ENCODE measurements around the gene CAMTA1.

The CAMTA1 gene

GRCh38 chr1:7584643-7585042 is 799.4 kb downstream of the CAMTA1 start:
- ChIA-PET POLR2A (no interaction called here), CTCF (no interaction called here)
- DNase-seq (ENCODE audit: extremely low spot score) = no peak
- no peak for TF ChIP-seq ZNF384 (IDR thresholded peaks at IDR 0.05)
- TF ChIP-seq FOXM1 (IDR thresholded peaks at IDR 0.05; ENCODE audit: borderline replicate concordance) = no peak
- no peak for TF ChIP-seq ARNT (IDR thresholded peaks at IDR 0.05)
- no peak for TF ChIP-seq LEF1 (IDR thresholded peaks at IDR 0.05; ENCODE audit: borderline replicate concordance)
- no peak for TF ChIP-seq PKNOX1 (IDR thresholded peaks at IDR 0.05)
- no peak for TF ChIP-seq CTBP1 (IDR thresholded peaks at IDR 0.05; ENCODE audit: borderline replicate concordance)
- TF ChIP-seq SP1 (IDR thresholded peaks at IDR 0.05) = no peak
- no peak for TF ChIP-seq BHLHE40 (IDR thresholded peaks at IDR 0.05; ENCODE audit: borderline replicate concordance)
- no peak for TF ChIP-seq FOXK2 (IDR thresholded peaks at IDR 0.05)
- TF ChIP-seq ELF4 (IDR thresholded peaks at IDR 0.05) = no peak
- TF ChIP-seq NFRKB (IDR thresholded peaks at IDR 0.05) = no peak
- no peak for TF ChIP-seq SUZ12 (IDR thresholded peaks at IDR 0.05)
- no peak for TF ChIP-seq L3MBTL2 (conservative IDR thresholded peaks at IDR 0.05)
- TF ChIP-seq HDGF (IDR thresholded peaks at IDR 0.05; ENCODE audit: borderline replicate concordance) = no peak
- TF ChIP-seq TARDBP (IDR thresholded peaks at IDR 0.05) = no peak
- TF ChIP-seq FOXA1 (IDR thresholded peaks at IDR 0.05) = no peak

DNA sequence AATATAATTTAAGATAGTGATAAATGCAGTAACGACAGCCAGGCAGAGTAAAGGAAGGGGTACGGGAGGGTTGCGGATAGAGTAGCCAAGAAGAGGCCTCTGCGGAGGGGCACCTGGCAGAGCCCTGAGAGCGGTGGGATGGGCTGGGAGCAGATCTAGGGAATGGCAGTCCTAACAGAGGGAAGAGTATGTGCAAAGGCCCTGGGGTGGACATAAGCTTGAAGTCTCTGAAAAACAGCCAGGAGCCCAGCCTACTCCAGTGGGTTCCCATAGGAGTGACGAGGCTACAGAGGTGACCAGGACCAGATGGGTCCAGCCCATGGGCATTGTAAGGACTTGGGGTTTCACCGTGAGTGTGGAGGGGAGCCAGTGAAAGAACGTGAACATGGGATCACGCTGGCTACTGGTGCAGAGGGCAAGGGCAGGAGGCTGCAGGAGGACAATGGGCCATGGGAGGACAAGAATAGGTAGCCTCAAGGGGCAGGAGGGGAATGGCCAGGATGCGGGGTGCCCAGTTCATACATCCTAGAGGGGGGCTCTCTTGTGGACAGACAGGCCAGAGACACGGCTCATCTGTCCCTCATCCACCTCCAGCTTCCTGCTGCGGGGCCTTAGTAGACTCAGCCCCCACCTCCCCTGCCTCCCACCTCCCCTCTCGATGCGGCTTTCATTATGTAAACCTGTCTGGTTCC is 800.1 kb downstream of the CAMTA1 start:
- no peak for TF ChIP-seq L3MBTL2 (conservative IDR thresholded peaks at IDR 0.05)
- TF ChIP-seq ELF4 (IDR thresholded peaks at IDR 0.05) = no peak
- CTCF ChIA-PET = no interaction called here
- no peak for DNase-seq (ENCODE audit: extremely low spot score)
- POLR2A ChIA-PET = no interaction called here

DNA sequence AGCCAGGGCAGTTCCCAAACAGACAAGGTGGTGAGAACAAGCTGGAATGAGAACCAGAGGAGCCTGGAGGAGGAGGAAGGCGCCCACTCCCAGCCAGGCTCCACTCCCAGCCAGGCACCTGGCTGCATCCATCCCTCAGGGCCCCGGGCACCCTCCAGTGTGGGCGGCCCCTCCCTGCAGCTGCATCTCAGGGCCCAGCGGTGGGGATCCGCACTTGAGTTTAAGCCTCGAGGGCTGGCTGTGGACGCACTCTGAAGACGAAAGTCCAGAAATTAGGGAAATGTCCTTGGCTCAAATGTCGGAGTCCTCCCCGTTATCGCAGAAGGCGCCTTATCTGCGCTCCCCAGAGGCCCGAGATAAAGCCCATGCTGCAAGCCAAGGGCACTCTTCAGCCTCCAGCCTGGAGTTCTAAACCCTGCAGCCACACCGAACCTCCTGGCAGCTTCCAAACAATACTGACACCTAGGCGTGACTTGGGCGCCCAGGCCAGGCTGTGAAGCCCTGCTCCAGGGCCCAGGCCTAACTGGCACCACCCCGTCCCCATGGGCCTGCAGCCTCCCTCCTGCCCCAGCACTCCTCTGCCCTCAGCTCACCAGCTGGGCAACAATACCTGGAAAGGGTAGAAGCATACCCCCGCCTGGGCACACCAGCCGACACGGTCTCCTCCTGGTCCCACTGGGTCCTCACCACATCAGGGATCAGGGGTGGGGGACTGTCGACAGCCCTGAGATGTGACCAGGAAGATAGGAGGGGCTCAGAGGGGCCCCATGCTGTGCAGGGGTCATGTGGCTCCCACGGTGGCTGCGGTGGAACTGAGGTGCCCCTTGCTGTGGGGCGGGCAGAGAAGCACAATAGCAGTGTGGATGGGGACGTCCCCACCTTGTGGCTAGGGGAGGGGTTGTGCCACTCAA is 801.0 kb downstream of the CAMTA1 start:
- ChIA-PET CTCF (no interaction called here), POLR2A (no interaction called here)
- DNase-seq (ENCODE audit: extremely low spot score) = no peak
- TF ChIP-seq FOXA1 (IDR thresholded peaks at IDR 0.05) (no peak), FOXM1 (IDR thresholded peaks at IDR 0.05; ENCODE audit: borderline replicate concordance) (no peak), ZNF384 (IDR thresholded peaks at IDR 0.05) (no peak), LEF1 (IDR thresholded peaks at IDR 0.05; ENCODE audit: borderline replicate concordance) (no peak), L3MBTL2 (conservative IDR thresholded peaks at IDR 0.05) (no peak), ARNT (IDR thresholded peaks at IDR 0.05) (no peak), TARDBP (IDR thresholded peaks at IDR 0.05) (no peak), CTBP1 (IDR thresholded peaks at IDR 0.05; ENCODE audit: borderline replicate concordance) (no peak), SP1 (IDR thresholded peaks at IDR 0.05) (no peak), SUZ12 (IDR thresholded peaks at IDR 0.05) (no peak), HDGF (IDR thresholded peaks at IDR 0.05; ENCODE audit: borderline replicate concordance) (no peak), BHLHE40 (IDR thresholded peaks at IDR 0.05; ENCODE audit: borderline replicate concordance) (no peak), ELF4 (IDR thresholded peaks at IDR 0.05) (no peak), FOXK2 (IDR thresholded peaks at IDR 0.05) (no peak), PKNOX1 (IDR thresholded peaks at IDR 0.05) (no peak), NFRKB (IDR thresholded peaks at IDR 0.05) (no peak)

- ChIA-PET CTCF (no interaction called here), POLR2A (no interaction called here)
- no peak for DNase-seq (ENCODE audit: extremely low spot score)
- no peak for TF ChIP-seq TARDBP (IDR thresholded peaks at IDR 0.05)
These were observed 802.0 kb downstream of the CAMTA1 start for GRCh38 chr1:7587108-7587772.

DNA sequence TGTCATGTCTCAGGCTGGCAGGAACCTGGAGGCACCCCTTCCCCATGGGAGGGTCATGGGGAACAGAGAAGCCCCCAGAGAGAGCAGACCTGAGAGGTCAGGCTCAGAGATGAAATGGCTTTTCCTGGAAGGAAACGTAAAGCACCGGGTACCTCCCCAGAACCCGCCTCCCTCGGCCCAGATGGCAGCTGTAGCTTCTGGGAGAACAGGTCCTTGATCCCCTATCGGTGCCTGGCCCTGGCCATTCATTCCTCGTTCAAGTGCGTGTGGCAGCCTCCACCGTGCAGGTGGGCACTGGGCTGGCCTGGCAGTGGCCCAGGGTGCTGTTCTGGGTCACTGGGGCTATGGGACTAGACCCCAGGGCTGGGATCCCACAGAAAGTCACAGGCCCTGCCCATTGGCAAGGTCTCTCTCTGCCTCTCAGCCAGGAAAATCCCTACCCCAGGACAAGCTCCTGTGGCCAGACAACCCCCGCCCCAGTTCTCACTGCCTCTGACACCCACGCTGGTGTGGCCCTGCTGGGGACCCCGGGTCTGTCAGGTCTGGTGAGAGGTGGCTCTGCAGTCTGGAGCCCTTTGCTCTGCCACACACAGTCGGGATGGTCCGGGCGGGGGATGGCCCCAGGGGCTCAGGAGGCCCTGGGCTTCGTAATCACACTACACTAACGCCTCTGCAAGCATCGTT is 802.7 kb downstream of the CAMTA1 start:
- no peak for TF ChIP-seq ELF4 (IDR thresholded peaks at IDR 0.05)
- no peak for TF ChIP-seq ZNF384 (IDR thresholded peaks at IDR 0.05)
- TF ChIP-seq HDGF (IDR thresholded peaks at IDR 0.05; ENCODE audit: borderline replicate concordance) = no peak
- TF ChIP-seq LEF1 (IDR thresholded peaks at IDR 0.05; ENCODE audit: borderline replicate concordance) = no peak
- no peak for TF ChIP-seq L3MBTL2 (conservative IDR thresholded peaks at IDR 0.05)
- TF ChIP-seq SP1 (IDR thresholded peaks at IDR 0.05) = no peak
- no peak for TF ChIP-seq FOXA1 (IDR thresholded peaks at IDR 0.05)
- TF ChIP-seq FOXK2 (IDR thresholded peaks at IDR 0.05) = no peak
- POLR2A ChIA-PET = no interaction called here
- CTCF ChIA-PET = no interaction called here
- DNase-seq (ENCODE audit: extremely low spot score) = no peak

DNA sequence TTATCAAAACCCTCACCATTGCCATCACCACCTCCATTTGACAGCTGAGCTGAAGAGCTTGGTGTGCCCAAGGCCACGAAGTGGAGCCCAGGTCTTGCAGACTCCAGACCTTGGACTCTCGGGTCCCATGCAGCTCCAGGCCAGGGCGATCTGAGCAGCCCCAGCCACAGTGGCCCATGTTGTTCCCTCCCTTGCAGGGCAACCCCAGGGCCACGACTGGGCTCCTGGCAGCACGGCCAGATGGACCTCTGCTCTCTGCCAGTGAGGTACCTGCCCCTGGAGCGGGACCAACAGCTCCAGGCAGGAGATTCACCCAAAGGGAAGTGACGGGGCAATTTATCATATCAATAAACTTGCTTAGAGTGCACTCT is 803.2 kb downstream of the CAMTA1 start:
- TF ChIP-seq FOXK2 (IDR thresholded peaks at IDR 0.05) (no peak), PKNOX1 (IDR thresholded peaks at IDR 0.05) (no peak), HDGF (IDR thresholded peaks at IDR 0.05; ENCODE audit: borderline replicate concordance) (no peak), TARDBP (IDR thresholded peaks at IDR 0.05) (no peak), ARNT (IDR thresholded peaks at IDR 0.05) (no peak), NFRKB (IDR thresholded peaks at IDR 0.05) (no peak), ELF4 (IDR thresholded peaks at IDR 0.05) (no peak), LEF1 (IDR thresholded peaks at IDR 0.05; ENCODE audit: borderline replicate concordance) (no peak), SUZ12 (IDR thresholded peaks at IDR 0.05) (no peak), SP1 (IDR thresholded peaks at IDR 0.05) (no peak), BHLHE40 (IDR thresholded peaks at IDR 0.05; ENCODE audit: borderline replicate concordance) (no peak)
- no peak for DNase-seq (ENCODE audit: extremely low spot score)
- CTCF ChIA-PET = no interaction called here
- POLR2A ChIA-PET = no interaction called here
